Measurements from ENCODE around the gene ARL13B. TPM values are rescaled to one million over a fixed set of nuclear protein-coding genes. Genes with fewer than 3 reads are reported as not detected.

Gene ARL13B
- total and polyA plus RNA-seq, 2 donors (not counting 1 experiment from before 2014, with no cell fraction given) = 8.4 to 10.7 TPM

- Histone ChIP-seq H3K79me2 (ENCODE audit: control insufficient read depth, insufficient read depth, low read length) (no peaks in the 10 kb centered on the region), H3K27ac (ENCODE audit: insufficient read depth, low read length) (no peak overlapping the region), H2AFZ (ENCODE audit: low read length) (no peak overlapping the region), H3K4me2 (ENCODE audit: extremely low read depth, insufficient read depth, low read length) (no peak overlapping the region), H3K9me3 (ENCODE audit: control insufficient read depth, insufficient read depth, low read depth, low read length) (no peaks in the 10 kb centered on the region), H3K36me3 (ENCODE audit: control insufficient read depth, insufficient read depth, low read length) (no peaks in the 10 kb centered on the region), H3K4me3 (replicated peaks in 1 of 4; ENCODE audit: control extremely low read depth in 1 of 4, insufficient read depth in 1 of 4, low read depth in 3 of 4, low read length in 4 of 4) (no peak overlapping the region), H3K27me3 (ENCODE audit: control insufficient read depth, insufficient read depth, low read length) (no peaks in the 10 kb centered on the region), H3K9ac (ENCODE audit: insufficient read depth, low read length) (no peak overlapping the region), H3K4me1 (ENCODE audit: control insufficient read depth, extremely low read depth, insufficient read depth, low read length) (no peaks in the 10 kb centered on the region), H4K20me1 (ENCODE audit: control insufficient read depth, extremely low read depth, insufficient read depth, low read length) (no peaks in the 10 kb centered on the region)
- no peak for DNase-seq (ENCODE audit: low read depth in 2 of 2)
- TF ChIP-seq EZH2 (IDR thresholded peaks at IDR 0.05; ENCODE audit: low read length, missing control alignments) = no peak
- TF ChIP-seq, protein P1, sequence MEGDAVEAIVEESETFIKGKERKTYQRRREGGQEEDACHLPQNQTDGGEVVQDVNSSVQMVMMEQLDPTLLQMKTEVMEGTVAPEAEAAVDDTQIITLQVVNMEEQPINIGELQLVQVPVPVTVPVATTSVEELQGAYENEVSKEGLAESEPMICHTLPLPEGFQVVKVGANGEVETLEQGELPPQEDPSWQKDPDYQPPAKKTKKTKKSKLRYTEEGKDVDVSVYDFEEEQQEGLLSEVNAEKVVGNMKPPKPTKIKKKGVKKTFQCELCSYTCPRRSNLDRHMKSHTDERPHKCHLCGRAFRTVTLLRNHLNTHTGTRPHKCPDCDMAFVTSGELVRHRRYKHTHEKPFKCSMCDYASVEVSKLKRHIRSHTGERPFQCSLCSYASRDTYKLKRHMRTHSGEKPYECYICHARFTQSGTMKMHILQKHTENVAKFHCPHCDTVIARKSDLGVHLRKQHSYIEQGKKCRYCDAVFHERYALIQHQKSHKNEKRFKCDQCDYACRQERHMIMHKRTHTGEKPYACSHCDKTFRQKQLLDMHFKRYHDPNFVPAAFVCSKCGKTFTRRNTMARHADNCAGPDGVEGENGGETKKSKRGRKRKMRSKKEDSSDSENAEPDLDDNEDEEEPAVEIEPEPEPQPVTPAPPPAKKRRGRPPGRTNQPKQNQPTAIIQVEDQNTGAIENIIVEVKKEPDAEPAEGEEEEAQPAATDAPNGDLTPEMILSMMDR (conservative IDR thresholded peaks at IDR 0.05 in 1 of 2, IDR thresholded peaks at IDR 0.05 in 1 of 2; ENCODE audit: low read depth in 1 of 2, low read length in 2 of 2) = no peak
These were observed 66.6 kb downstream of the ARL13B start for GRCh38 chr3:94046533-94046932.

DNA sequence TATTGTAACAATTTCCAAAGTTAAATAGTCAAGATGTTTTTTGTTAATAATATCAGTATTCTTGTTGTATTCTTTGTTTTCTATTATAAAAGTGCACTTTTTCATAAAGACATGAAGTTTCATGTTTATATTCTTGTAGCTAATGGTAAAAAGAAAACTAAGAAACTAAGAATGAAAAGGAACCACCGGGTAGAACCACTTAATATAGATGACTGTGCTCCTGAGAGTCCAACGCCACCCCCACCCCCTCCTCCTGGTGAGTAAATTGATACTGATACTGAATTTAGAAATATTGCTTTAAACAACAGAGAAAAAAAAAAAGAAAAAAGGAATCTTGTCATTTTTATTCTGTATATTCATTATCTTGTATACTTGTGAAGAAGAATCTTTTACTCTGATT lies 69.3 kb downstream of the ARL13B start:
- Histone ChIP-seq H3K4me1 (ENCODE audit: control insufficient read depth, extremely low read depth, insufficient read depth, low read length) (no peaks in the 10 kb centered on the region), H3K36me3 (ENCODE audit: control insufficient read depth, insufficient read depth, low read length) (no peaks in the 10 kb centered on the region), H3K27me3 (ENCODE audit: control insufficient read depth, insufficient read depth, low read length) (no peaks in the 10 kb centered on the region), H3K9ac (ENCODE audit: insufficient read depth, low read length) (no peak overlapping the region), H3K4me3 (replicated peaks in 1 of 4; ENCODE audit: control extremely low read depth in 1 of 4, insufficient read depth in 1 of 4, low read depth in 3 of 4, low read length in 4 of 4) (no peak overlapping the region), H2AFZ (ENCODE audit: low read length) (no peak overlapping the region), H3K79me2 (ENCODE audit: control insufficient read depth, insufficient read depth, low read length) (no peaks in the 10 kb centered on the region), H3K27ac (ENCODE audit: insufficient read depth, low read length) (no peak overlapping the region), H3K4me2 (ENCODE audit: extremely low read depth, insufficient read depth, low read length) (no peak overlapping the region), H3K9me3 (ENCODE audit: control insufficient read depth, insufficient read depth, low read depth, low read length) (no peaks in the 10 kb centered on the region), H4K20me1 (ENCODE audit: control insufficient read depth, extremely low read depth, insufficient read depth, low read length) (no peaks in the 10 kb centered on the region)
- TF ChIP-seq EZH2 (IDR thresholded peaks at IDR 0.05; ENCODE audit: low read length, missing control alignments) = no peak
- TF ChIP-seq, protein P1 (conservative IDR thresholded peaks at IDR 0.05 in 1 of 2, IDR thresholded peaks at IDR 0.05 in 1 of 2; ENCODE audit: low read depth in 1 of 2, low read length in 2 of 2) = no peak
- no peak for DNase-seq (ENCODE audit: low read depth in 2 of 2)

DNA sequence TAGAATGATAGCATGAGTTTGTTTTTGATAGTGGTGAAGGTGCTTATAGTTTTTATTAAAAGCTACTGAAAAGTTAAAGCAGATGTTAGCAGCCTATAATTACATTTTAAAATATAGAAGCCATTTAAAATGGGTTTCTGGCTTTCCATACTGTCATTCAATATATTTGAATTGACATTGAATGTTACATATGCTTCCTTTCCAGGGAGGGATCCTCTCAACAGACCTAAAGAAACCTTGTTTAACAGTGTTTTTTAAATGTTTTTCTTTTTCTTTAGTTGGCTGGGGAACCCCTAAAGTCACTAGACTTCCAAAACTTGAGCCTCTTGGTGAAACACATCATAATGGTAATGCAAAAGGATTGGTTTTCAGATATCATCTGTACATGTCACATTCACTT lies 70.6 kb downstream of the ARL13B start:
- no peaks in the 10 kb centered on the region for H3K9me3 ChIP-seq (ENCODE audit: control insufficient read depth, insufficient read depth, low read depth, low read length)
- H3K27ac ChIP-seq (ENCODE audit: insufficient read depth, low read length) = no peak overlapping the region
- no peaks in the 10 kb centered on the region for H3K79me2 ChIP-seq (ENCODE audit: control insufficient read depth, insufficient read depth, low read length)
- no peaks in the 10 kb centered on the region for H3K4me1 ChIP-seq (ENCODE audit: control insufficient read depth, extremely low read depth, insufficient read depth, low read length)
- no peak overlapping the region for H3K4me2 ChIP-seq (ENCODE audit: extremely low read depth, insufficient read depth, low read length)
- H3K36me3 ChIP-seq (ENCODE audit: control insufficient read depth, insufficient read depth, low read length) = no peaks in the 10 kb centered on the region
- H3K4me3 ChIP-seq (replicated peaks in 1 of 4; ENCODE audit: control extremely low read depth in 1 of 4, insufficient read depth in 1 of 4, low read depth in 3 of 4, low read length in 4 of 4) = no peak overlapping the region
- no peak overlapping the region for H2AFZ ChIP-seq (ENCODE audit: low read length)
- DNase-seq (ENCODE audit: low read depth in 2 of 2) = no peak
- no peaks in the 10 kb centered on the region for H3K27me3 ChIP-seq (ENCODE audit: control insufficient read depth, insufficient read depth, low read length)
- H4K20me1 ChIP-seq (ENCODE audit: control insufficient read depth, extremely low read depth, insufficient read depth, low read length) = no peaks in the 10 kb centered on the region
- TF ChIP-seq, protein P1 (conservative IDR thresholded peaks at IDR 0.05 in 1 of 2, IDR thresholded peaks at IDR 0.05 in 1 of 2; ENCODE audit: low read depth in 1 of 2, low read length in 2 of 2) = no peak
- TF ChIP-seq EZH2 (IDR thresholded peaks at IDR 0.05; ENCODE audit: low read length, missing control alignments) = no peak
- no peak overlapping the region for H3K9ac ChIP-seq (ENCODE audit: insufficient read depth, low read length)

Data from fibroblast of lung (primary cell).